Nephron (organoid): ENCODE measurements around the gene TOPBP1.
"Not testable (repeated sequence)": the region's sequence is repeated elsewhere in the genome, so short reads cannot be mapped to it uniquely, and the experiment has no call there.

ENCODE experiments used
- H3K27ac Mint-ChIP-seq, 3 experiments: 2 replicates each; pipeline ENCODE4 v1.8.0; 2020; ENCODE audit warnings: mixed read lengths in 3 of 3, mild to moderate bottlenecking in 2 of 3, moderate library complexity in 1 of 3
- H3K27me3 Mint-ChIP-seq: 2 replicates; pipeline ENCODE4 v1.8.0; 2021; ENCODE audit warnings: low read depth, mild to moderate bottlenecking, moderate library complexity, mixed read lengths
- H3K36me3 Mint-ChIP-seq: 2 replicates; pipeline ENCODE4 v1.8.0; 2020; ENCODE audit warnings: low read depth, mixed read lengths
- H3K4me1 Mint-ChIP-seq: 2 replicates; pipeline ENCODE4 v1.8.0; 2020; ENCODE audit warnings: mixed read lengths
- H3K4me3 Mint-ChIP-seq, 3 experiments: 2 replicates each; pipeline ENCODE4 v1.8.0; 2020; ENCODE audit warnings: mild to moderate bottlenecking in 3 of 3, mixed read lengths in 3 of 3, moderate library complexity in 2 of 3
- H3K9me3 Mint-ChIP-seq: 2 replicates; pipeline ENCODE4 v1.8.0; 2020; ENCODE audit warnings: mixed read lengths
- CTCF ChIP-seq, 3 experiments: fragments of 200-600 bp; sonication (generic); IDR thresholded peaks; one replicate each; pipeline ENCODE4 v1.5.0; 2021; ENCODE audit warnings: antibody characterized with exemption in 3 of 3; ENCODE audit not compliant: unreplicated experiment in 3 of 3

Gene TOPBP1

DNA sequence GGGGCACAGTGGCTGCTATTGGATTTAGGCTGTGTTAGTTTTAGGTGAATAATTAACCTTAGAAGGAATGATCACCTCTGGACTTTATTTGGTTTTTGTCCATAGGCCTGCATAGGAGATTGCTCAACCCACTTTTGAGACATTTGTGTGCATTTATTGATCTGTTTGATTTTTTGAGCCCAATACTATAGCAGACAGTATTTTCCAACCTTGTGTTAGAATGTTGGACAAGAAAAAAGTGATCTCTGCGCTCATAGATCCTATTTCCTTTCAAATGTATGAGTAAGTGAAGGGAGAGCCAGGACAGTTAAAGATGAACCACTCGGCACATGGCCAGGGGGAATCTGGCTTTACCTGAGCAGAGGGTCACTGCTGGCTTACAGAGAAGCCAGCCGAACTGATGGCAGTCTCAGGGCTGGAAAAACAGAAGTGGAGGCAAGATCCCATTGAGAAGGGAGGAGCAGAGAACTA, 8.8 kb upstream of the TOPBP1 start:
- no peaks in the 10 kb centered on the region for H3K9me3 Mint-ChIP-seq
- no peak overlapping the region for H3K4me3 Mint-ChIP-seq
- peaks cover 44% of the 10 kb centered on the region for H3K27me3 Mint-ChIP-seq
- H3K36me3 Mint-ChIP-seq = no peaks in the 10 kb centered on the region
- no peak for TF ChIP-seq CTCF (IDR thresholded peaks at IDR 0.05; ENCODE audit: unreplicated experiment in 3 of 3)
- H3K27ac Mint-ChIP-seq = peak overlapping the region in 1 of 3 experiments; percentile 35
- no peaks in the 10 kb centered on the region for H3K4me1 Mint-ChIP-seq

DNA sequence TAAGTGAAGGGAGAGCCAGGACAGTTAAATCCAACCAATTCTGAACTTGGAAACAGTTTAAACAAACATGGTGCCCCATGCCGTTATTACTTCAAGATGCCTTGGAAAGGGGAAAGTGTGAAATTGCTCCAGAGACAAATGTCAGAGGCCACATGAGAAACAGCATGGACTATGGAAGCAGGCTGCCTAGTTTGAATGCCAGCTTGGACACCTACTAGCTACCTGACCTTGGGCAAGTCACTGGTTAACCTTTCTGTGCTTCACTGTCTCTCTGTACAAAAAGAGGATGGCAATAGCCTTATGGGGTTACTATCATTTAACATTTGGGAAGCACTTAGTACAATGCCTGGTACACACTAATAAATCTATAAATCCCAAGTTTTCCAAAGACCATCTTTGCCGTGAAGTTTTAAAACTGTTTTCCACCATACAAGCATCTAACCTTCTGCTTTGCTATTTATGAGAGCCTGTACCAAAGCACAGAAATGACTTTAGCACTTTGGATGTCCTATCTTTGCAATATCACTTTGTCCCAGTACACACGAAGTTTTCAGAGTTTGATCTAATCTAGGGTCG, 8.3 kb upstream of the TOPBP1 start:
- H3K27ac Mint-ChIP-seq = no peak overlapping the region
- H3K4me3 Mint-ChIP-seq = no peak overlapping the region
- no peak for TF ChIP-seq CTCF (IDR thresholded peaks at IDR 0.05; ENCODE audit: unreplicated experiment in 3 of 3)
- H3K9me3 Mint-ChIP-seq = no peaks in the 10 kb centered on the region
- H3K4me1 Mint-ChIP-seq = no peaks in the 10 kb centered on the region
- H3K36me3 Mint-ChIP-seq = no peaks in the 10 kb centered on the region
- peaks cover 39% of the 10 kb centered on the region for H3K27me3 Mint-ChIP-seq

DNA sequence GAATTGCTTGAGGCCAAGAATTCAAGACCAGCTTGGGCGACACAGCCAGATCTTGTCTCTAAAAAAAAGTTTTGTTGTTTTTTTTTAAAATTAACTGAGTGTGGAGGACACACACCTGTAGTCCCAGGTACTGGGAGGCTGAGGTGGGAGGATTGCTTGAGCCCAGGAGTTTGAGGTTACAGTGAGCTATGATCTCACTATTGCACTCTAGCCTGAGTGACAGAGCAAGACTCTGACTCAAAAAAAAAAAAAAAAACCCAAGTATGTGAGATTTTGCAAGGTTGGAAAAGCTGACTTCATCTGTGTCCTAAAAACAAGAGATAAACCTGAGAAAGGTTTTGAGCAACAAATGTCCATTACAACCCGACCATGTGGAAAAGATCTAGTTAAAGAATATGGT, 5.4 kb upstream of the TOPBP1 start:
- Mint-ChIP-seq H3K36me3 (no peaks in the 10 kb centered on the region), H3K27ac (no peak overlapping the region), H3K9me3 (no peaks in the 10 kb centered on the region), H3K4me3 (no peak overlapping the region), H3K27me3 (peaks cover 10% of the 10 kb centered on the region), H3K4me1 (peaks cover 17% of the 10 kb centered on the region)
- no peak for TF ChIP-seq CTCF (IDR thresholded peaks at IDR 0.05; ENCODE audit: unreplicated experiment in 3 of 3)

- not testable (repeated sequence) for H3K36me3 Mint-ChIP-seq, H3K9me3 Mint-ChIP-seq, H3K27ac Mint-ChIP-seq, H3K27me3 Mint-ChIP-seq, H3K4me3 Mint-ChIP-seq
- H3K4me1 Mint-ChIP-seq = peaks cover 24% of the 10 kb centered on the region
Observed at GRCh38 chr3:133665188-133665587, 3.4 kb upstream of the TOPBP1 start.

GRCh38 chr3:133663569-133664313, 2.0 kb upstream of the TOPBP1 start:
- Mint-ChIP-seq H3K27ac (peak overlapping the region; percentile 16 to 75 (median 69)), H3K27me3 (no peaks in the 10 kb centered on the region), H3K4me1 (peaks cover 29% of the 10 kb centered on the region), H3K4me3 (peak overlapping the region; percentile 78 to 98 (median 94)), H3K9me3 (no peaks in the 10 kb centered on the region), H3K36me3 (peaks cover 10% of the 10 kb centered on the region)
- TF ChIP-seq CTCF (IDR thresholded peaks at IDR 0.05; ENCODE audit: unreplicated experiment in 3 of 3) = peak; percentile 53 to 66 (median 59)

GRCh38 chr3:133662278-133662651, 524 bp upstream of the TOPBP1 start:
- peak overlapping the region; percentile 94 to 100 (median 98) for H3K4me3 Mint-ChIP-seq
- no peaks in the 10 kb centered on the region for H3K9me3 Mint-ChIP-seq
- peak in 1 of 3 experiments; percentile 21 for TF ChIP-seq CTCF (IDR thresholded peaks at IDR 0.05; ENCODE audit: unreplicated experiment in 3 of 3)
- no peaks in the 10 kb centered on the region for H3K27me3 Mint-ChIP-seq
- peak overlapping the region; percentile 94 to 99 (median 95) for H3K27ac Mint-ChIP-seq
- peaks cover 14% of the 10 kb centered on the region for H3K36me3 Mint-ChIP-seq
- H3K4me1 Mint-ChIP-seq = peaks cover 29% of the 10 kb centered on the region
